ENCODE results near the gene PHF12. TPM values are rescaled to one million over a fixed set of nuclear protein-coding genes. Genes with fewer than 3 reads are reported as not detected.
"Not testable (repeated sequence)": the region's sequence is repeated elsewhere in the genome, so short reads cannot be mapped to it uniquely, and the experiment has no call there.

PHF12 gene
- polyA plus RNA-seq, 1 donor = 33.5 TPM

- no peak for DNase-seq
Measured at GRCh38 chr17:28953444-28954118, 2.3 kb upstream of the PHF12 start.

GRCh38 chr17:28951991-28952975 lies 965 bp upstream of the PHF12 start:
- peak; percentile 98 for DNase-seq

DNA sequence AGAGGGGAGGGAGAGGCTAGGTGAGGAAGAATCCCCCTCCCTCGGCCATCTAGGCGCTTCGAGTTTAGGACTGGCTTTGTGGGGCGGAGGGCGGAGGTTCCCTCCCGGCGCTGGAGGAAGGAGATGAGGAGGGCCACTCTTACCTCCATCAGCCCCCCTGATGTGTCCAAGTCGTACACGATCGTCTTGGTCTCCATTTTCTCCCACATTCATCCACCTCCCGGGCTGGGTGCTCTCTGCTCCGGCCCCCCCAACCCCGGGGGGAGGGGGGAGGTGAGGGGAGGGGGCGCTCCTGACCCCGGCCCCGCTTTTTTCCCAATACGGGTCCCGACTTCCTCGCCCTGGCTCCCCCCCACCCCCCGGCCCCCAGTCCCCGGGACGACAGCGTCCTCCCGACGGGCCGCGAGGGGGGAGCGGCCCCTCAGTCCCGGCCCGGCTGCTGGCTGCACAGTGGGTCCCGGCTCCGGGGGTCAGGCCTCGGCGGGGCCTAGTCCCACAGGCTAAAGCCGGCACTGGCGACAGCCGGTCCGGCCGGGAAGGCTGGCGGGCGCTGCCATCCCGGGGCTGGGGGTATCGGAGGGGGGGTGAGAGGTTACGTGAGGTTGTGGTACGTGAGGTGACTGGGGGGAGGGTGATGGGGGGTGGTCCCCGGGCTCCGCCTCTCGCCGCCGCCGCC lies 428 bp downstream of the PHF12 start:
- DNase-seq = no peak

DNA sequence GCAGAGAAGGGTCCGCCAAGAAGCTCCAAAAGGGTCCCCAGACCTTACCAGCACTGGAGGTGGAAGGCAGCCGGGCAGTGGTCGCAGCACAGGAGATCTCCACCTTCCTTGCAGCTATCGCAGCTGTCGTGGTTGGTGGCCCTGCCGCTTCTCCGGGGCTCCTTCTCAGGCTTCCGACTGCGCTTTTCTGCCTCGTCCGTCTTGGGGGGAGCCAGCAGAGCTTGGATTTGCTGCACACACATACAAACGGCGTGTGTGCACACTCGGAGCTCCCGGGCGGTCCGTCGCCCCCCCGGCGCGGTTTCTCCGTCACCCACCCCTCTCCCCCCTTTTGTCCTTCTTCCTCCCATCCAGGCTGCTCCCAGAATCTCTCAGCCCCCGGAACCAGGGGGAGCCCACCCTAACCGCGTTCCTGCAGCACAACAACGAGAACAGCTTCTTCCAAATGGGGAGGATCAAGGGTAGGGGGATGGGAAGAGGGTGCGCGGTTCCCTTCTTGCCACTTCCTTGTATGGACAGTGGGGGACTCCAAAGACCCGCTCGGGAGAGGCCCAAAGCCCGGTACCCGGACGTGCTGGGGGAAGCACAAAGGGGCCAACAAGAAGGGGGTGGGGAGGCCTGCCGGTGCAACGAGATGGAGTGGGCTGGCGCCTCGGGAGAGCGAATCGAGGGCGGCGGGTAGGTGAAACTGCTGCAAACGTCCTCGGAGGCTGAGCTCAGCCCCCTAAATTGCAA lies 1.1 kb downstream of the PHF12 start:
- DNase-seq = no peak

DNA sequence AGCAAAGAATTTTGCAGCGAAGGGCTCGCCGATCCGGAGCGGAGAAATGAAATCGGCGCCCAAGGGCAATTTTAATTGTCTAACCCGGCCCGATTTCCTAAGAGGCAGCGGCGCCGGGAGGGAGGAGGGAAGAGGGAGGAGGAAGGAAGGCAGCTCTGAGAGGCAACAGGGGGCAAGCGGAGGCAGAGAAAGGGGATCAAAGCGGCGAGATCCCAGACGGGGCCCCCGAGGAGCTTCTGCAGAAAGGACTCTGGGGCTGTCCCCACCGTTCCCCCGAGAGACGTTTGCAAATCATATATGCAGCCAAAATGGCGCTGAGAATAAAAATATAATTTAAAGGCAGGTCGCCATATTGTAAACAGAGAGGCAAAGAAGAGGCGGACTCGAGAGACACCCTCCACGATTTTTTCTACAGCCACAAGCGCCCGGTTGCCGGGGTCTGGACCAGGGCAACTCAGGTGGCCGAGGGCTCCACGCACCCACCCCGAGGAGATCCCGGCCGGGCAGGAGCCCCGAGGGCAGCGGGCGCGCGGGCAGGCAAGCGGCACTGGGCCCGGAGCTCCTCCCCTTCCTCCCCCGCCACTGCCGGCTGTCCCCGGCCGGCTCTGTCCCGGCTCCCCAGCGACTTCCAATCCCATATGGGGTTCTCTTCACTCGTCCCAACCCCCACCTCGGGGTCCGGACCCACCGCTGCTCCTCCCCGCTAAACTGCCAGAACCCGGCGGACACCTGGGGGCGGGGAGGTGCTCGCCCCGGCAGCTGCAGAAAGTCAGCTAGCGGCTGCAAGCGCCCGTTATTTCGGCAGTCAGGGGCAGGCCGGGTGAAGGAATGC lies 1.9 kb downstream of the PHF12 start:
- DNase-seq = peak; percentile 69

DNA sequence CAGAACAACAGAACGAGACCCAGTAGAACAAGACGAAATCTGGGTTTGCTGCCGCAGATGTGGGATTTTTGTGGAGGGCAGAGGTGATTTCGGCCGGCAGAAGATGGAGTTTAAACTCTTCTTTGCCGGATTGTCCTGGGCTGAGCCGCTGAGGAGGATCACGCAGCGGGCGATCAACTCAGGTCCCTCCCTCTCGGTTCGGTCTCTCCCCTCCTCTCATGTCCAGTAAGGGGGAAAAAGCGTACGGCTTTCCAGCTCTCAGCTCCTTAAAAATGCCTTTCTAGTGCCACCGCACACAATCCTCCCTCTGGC lies 2.5 kb downstream of the PHF12 start:
- DNase-seq = peak; percentile 57

GRCh38 chr17:28948342-28948741 lies 3.0 kb downstream of the PHF12 start:
- DNase-seq = no peak

- DNase-seq = no peak
Measured at GRCh38 chr17:28947639-28948038, 3.7 kb downstream of the PHF12 start.

GRCh38 chr17:28946239-28946638 lies 5.1 kb downstream of the PHF12 start:
- DNase-seq = no peak

GRCh38 chr17:28944862-28945741 lies 6.2 kb downstream of the PHF12 start:
- no peak for DNase-seq

DNA sequence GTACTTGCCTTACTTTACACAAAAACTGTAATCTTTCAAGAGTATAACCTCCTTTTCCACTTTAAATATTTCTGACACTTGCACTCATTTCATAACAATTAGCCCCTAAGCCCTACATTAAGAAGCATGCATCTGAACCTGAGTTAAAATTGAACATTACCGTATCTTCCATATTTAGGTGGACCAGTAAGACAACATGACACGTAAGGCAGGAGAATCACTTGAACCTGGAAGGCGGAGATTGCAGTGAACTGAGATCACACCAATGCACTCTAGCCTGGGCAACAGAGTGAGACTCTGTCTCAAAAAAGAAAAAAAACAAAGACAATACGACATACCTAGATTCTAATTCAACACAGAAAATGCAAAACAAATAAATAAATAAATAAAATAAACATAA lies 7.0 kb downstream of the PHF12 start:
- DNase-seq = no peak

DNA sequence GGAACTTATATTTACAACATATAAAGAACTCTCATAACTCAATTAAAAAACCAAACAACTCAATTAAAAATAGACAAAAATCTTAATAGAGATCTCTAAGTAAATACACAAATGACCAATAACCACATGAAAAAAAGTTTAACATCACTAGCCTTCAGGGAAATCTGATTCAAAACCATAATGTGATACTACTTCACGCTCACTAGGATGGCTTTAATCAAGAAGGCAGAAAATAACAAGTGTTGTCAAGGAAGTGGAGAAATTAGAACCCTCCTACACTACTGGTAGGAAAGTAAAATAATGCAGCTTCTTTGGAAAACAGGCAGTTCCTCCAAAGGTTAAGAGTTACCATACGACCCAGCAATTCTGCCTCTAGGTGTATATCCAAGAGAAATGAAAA lies 8.4 kb downstream of the PHF12 start:
- DNase-seq = no peak

- DNase-seq = no peak
Measured at GRCh38 chr17:28941251-28941650, 10.1 kb downstream of the PHF12 start.

- DNase-seq = no peak
Measured at GRCh38 chr17:28940675-28941074, 10.6 kb downstream of the PHF12 start.

GRCh38 chr17:28940142-28940541 lies 11.2 kb downstream of the PHF12 start:
- no peak for DNase-seq

DNA sequence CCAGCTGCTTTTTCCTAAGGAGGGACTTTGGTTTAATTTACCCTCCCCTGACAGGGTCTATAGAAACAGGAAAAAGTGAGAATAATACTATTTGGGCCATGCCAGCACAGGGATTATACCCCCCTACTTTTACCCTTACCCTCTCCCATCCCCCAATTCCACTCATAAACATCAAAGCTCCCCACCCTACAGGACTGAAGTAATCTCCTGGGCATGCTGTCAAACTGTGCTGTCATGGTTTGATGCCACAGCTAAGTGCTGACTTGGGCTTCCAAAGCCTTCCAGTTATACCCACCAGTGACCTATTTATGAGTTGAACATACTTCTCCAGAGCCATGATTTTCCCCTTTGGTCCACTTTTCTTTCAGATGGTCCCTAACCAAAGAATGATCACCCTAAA lies 12.8 kb downstream of the PHF12 start:
- no peak for DNase-seq

GRCh38 chr17:28937044-28937729 lies 14.1 kb downstream of the PHF12 start:
- no peak for DNase-seq

GRCh38 chr17:28935744-28936460 lies 15.4 kb downstream of the PHF12 start:
- DNase-seq = no peak

GRCh38 chr17:28934508-28934907 lies 16.8 kb downstream of the PHF12 start:
- DNase-seq = not testable (repeated sequence)
